Trophoblast cell (in vitro differentiated cells and primary cell): Measurements from ENCODE around the gene TMEM86B.
"Not testable (repeated sequence)": the region's sequence is repeated elsewhere in the genome, so short reads cannot be mapped to it uniquely, and the experiment has no call there.

Experiments
- DNase-seq, 2 donors: peaks; one replicate each; pipeline ENCODE4 v3.0.0-alpha.2; 2016
- H2AFZ ChIP-seq: 2 replicates; pipeline ENCODE4 v1.6.1; 2013; ENCODE audit warnings: low read length, moderate library complexity, mild to moderate bottlenecking; ENCODE audit not compliant: insufficient read depth, poor library complexity
- H2AK5ac ChIP-seq: 2 replicates; pipeline ENCODE4 v1.6.1; 2013; ENCODE audit warnings: mild to moderate bottlenecking, low read length
- H2BK120ac ChIP-seq: 2 replicates; pipeline ENCODE4 v1.6.1; 2013; ENCODE audit warnings: low read length, mild to moderate bottlenecking, moderate library complexity; ENCODE audit not compliant: insufficient read depth, poor library complexity
- H2BK12ac ChIP-seq: 2 replicates; pipeline ENCODE4 v1.6.1; 2013; ENCODE audit warnings: mild to moderate bottlenecking, low read length, moderate library complexity
- H2BK5ac ChIP-seq: 2 replicates; pipeline ENCODE4 v1.6.1; 2013; ENCODE audit warnings: low read length, low read depth, moderate library complexity, mild to moderate bottlenecking; ENCODE audit not compliant: poor library complexity
- H3K14ac ChIP-seq: 2 replicates; pipeline ENCODE4 v1.6.1; 2013; ENCODE audit warnings: mild to moderate bottlenecking, low read length
- H3K18ac ChIP-seq: 2 replicates; pipeline ENCODE4 v1.6.1; 2013; ENCODE audit warnings: mild to moderate bottlenecking, low read length
- H3K23ac ChIP-seq: 2 replicates; pipeline ENCODE4 v1.6.1; 2013; ENCODE audit warnings: low read length
- H3K27ac ChIP-seq: 2 replicates; pipeline ENCODE4 v1.5.1; 2013; ENCODE audit warnings: low read depth, mild to moderate bottlenecking, inconsistent platforms, low read length, moderate library complexity
- H3K27me3 ChIP-seq: 2 replicates; pipeline ENCODE4 v1.6.1; 2013; ENCODE audit warnings: inconsistent platforms, mild to moderate bottlenecking, low read length, moderate library complexity; ENCODE audit not compliant: insufficient read depth
- H3K36me3 ChIP-seq, 2 experiments: 1 replicate in 1 of 2; 2 replicates in 1 of 2; pipeline ENCODE4 v1.6.1; 2013; ENCODE audit warnings: low read length in 2 of 2, mild to moderate bottlenecking in 2 of 2, moderate library complexity in 1 of 2; ENCODE audit not compliant: insufficient read depth in 2 of 2, control insufficient read depth in 1 of 2
- H3K4ac ChIP-seq: 2 replicates; pipeline ENCODE4 v1.6.1; 2013; ENCODE audit warnings: low read depth, mild to moderate bottlenecking, low read length, moderate library complexity
- H3K4me1 ChIP-seq, 2 experiments: 1 replicate in 1 of 2; 2 replicates in 1 of 2; pipeline ENCODE4 v1.6.1; 2013; ENCODE audit warnings: low read length in 2 of 2, mild to moderate bottlenecking in 2 of 2, moderate library complexity in 1 of 2; ENCODE audit not compliant: insufficient read depth in 2 of 2, control insufficient read depth in 1 of 2
- H3K4me2 ChIP-seq: 2 replicates; pipeline ENCODE4 v1.6.1; 2013; ENCODE audit warnings: inconsistent platforms, mild to moderate bottlenecking, low read length, moderate library complexity
- H3K4me3 ChIP-seq: 2 replicates; pipeline ENCODE4 v1.5.1; 2013; ENCODE audit warnings: mild to moderate bottlenecking, low read depth, low read length, inconsistent platforms
- H3K79me1 ChIP-seq: one replicate; pipeline ENCODE4 v1.6.1; 2013; ENCODE audit warnings: low read length
- H3K79me2 ChIP-seq: 2 replicates; pipeline ENCODE4 v1.6.1; 2013; ENCODE audit warnings: low read length, mild to moderate bottlenecking; ENCODE audit not compliant: control insufficient read depth, insufficient read depth, poor library complexity
- H3K9ac ChIP-seq: 2 replicates; pipeline ENCODE4 v1.6.1; 2013; ENCODE audit warnings: mild to moderate bottlenecking, low read length
- H3K9me3 ChIP-seq: 2 replicates; pipeline ENCODE4 v1.6.1; 2013; ENCODE audit warnings: low read depth, mild to moderate bottlenecking, control low read depth, inconsistent platforms, low read length; ENCODE audit not compliant: insufficient read depth
- H4K12ac ChIP-seq: 2 replicates; pipeline ENCODE4 v1.6.1; 2013; ENCODE audit warnings: low read depth, mild to moderate bottlenecking, low read length, moderate library complexity
- H4K8ac ChIP-seq: 2 replicates; pipeline ENCODE4 v1.6.1; 2013; ENCODE audit warnings: low read depth, mild to moderate bottlenecking, low read length, moderate library complexity
- H4K91ac ChIP-seq: one replicate; pipeline ENCODE4 v1.6.1; 2013; ENCODE audit warnings: low read depth, mild to moderate bottlenecking, low read length, moderate library complexity
- WGBS: extraction: QIAGEN DNeasy Blood & Tissue Kit; methylation state at CpG from one replicate; pipeline ENCODE4 v1.1.7; 2013; ENCODE audit warnings: missing lambda C conversion rate; ENCODE audit not compliant: insufficient read length, insufficient coverage; ENCODE audit errors: extremely low coverage; 5-methylcytosine and 5-hydroxymethylcytosine counted together

The TMEM86B gene

DNA sequence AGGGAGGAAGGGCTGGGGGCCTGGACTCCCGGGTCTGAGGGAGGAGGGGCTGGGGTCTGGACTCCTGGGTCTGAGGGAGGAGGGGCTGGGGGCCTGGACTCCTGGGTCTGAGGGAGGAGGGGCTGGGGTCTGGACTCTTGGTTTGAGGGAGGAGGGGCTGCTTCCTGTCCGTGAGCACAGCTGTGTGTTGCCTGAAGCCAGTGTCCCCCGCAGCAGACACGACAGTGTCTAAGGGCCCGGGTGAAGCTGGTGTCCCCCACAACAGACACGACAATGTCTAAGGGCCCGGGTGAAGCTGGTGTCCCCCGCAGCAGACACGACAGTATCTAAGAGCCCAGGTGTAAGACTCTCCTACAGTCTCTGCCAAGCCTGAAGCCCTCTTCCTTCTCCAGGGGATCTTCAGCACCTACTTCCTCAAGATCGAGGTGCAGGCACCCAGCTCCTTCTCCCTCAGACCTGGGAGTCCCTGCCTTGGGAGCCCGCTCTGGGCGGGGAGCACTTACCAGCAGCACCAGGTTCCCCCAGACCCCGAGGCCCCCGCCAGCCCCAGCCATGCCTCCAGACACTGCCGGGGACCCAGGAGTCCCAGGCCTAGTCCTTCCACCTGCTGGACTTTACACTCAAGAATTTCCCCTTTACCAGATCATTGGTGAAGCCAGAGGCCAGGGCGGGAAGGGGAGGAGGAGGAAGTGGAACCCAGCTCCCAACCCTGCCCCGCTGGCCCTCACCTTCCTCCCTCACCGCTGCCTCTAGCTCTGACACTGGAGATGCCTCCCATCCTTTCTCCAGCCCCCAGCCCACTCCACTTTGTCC lies 19.5 kb downstream of the TMEM86B start, which contains the start of gene PTPRH:
Gene PTPRH (minus strand): TSS at position 622 of the 813 bp plus-strand sequence. CDS start 68 bp downstream, at position 554.
- no peak within 1 kb of the TSS for H2BK5ac ChIP-seq
- H3K4ac ChIP-seq: no peak within 1 kb of the TSS
- no peaks in the 10 kb centered on the region for H3K36me3 ChIP-seq
- H3K23ac ChIP-seq: no peak within 1 kb of the TSS
- H3K14ac ChIP-seq: no peak within 1 kb of the TSS
- H3K4me2 ChIP-seq: no peak within 1 kb of the TSS
- H3K18ac ChIP-seq: no peak within 1 kb of the TSS
- no peaks in the 10 kb centered on the region for H3K79me2 ChIP-seq
- no peak within 1 kb of the TSS for H3K4me3 ChIP-seq
- no peak for DNase-seq
- H4K8ac ChIP-seq: no peak within 1 kb of the TSS
- no peaks in the 10 kb centered on the region for H3K79me1 ChIP-seq
- WGBS: no CpG with 5 or more reads among the region's 18 CpGs
- H3K27me3 ChIP-seq: no peaks in the 10 kb centered on the region
- no peak within 1 kb of the TSS for H4K12ac ChIP-seq
- H3K27ac ChIP-seq: no peak within 1 kb of the TSS
- H3K9ac ChIP-seq: no peak within 1 kb of the TSS
- no peak within 1 kb of the TSS for H2AK5ac ChIP-seq
- peaks cover 2% of the 10 kb centered on the region for H3K9me3 ChIP-seq
- H2BK120ac ChIP-seq: no peak within 1 kb of the TSS
- H4K91ac ChIP-seq: no peak within 1 kb of the TSS
- no peak within 1 kb of the TSS for H2BK12ac ChIP-seq
- H3K4me1 ChIP-seq: peaks cover 0 to 5% of the 10 kb centered on the region in 2 experiments
- no peak within 1 kb of the TSS for H2AFZ ChIP-seq

DNA sequence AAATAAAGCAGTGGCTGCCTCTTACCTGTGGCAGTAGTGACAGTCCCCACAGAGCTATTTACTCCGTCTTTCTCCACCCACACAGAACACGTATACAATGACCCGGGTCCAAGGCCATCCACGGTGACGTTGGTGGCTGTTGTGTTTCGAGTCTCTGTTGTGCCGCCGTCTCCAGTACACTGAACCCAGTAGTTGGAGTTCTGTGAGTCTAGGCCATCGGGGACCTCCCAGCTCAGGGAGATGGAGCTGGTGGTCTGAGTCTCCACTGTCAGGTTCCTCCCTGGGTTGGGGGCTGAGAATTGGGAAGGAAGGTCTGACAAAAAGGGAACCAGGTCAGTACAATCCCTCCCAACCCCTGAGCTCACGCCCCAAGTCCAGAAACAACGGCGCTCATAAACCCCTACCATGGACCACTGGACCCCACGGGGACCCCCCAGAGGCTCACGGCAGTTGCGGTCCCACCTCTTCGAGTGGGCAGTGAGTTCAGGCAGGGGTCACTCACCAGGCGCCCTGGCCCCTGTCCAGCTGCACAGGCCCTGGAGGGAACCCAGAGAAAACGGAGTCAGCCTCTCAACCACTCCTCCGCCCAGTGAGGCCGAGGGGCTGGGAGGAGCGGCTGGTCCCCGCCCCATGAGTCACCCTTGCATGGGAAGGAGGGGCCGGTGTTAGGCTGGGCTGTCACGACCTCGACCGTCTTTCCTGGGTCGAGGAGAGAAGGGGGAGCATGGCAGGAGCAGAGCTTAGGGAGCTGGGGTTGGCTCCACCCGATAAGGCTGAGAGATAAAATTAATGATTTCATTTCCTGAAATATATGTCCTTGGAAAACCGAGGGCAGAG lies 21.7 kb downstream of the TMEM86B start:
- no peak overlapping the region for H3K4me3 ChIP-seq
- no peak overlapping the region for H2AFZ ChIP-seq
- H3K9me3 ChIP-seq: no peaks in the 10 kb centered on the region
- no peaks in the 10 kb centered on the region for H3K27me3 ChIP-seq
- H3K4me1 ChIP-seq: peaks cover 0 to 5% of the 10 kb centered on the region in 2 experiments
- H3K14ac ChIP-seq: no peak overlapping the region
- H3K4me2 ChIP-seq: peak overlapping the region; percentile 8
- H4K12ac ChIP-seq: no peak overlapping the region
- no peaks in the 10 kb centered on the region for H3K79me1 ChIP-seq
- no peak overlapping the region for H4K8ac ChIP-seq
- no peak overlapping the region for H3K9ac ChIP-seq
- H3K27ac ChIP-seq: no peak overlapping the region
- no peak overlapping the region for H3K18ac ChIP-seq
- peak; percentile 38 to 47 for DNase-seq
- H2BK120ac ChIP-seq: no peak overlapping the region
- no peak overlapping the region for H4K91ac ChIP-seq
- no peaks in the 10 kb centered on the region for H3K79me2 ChIP-seq
- no peak overlapping the region for H2AK5ac ChIP-seq
- no CpG with 5 or more reads among the region's 29 CpGs for WGBS
- H2BK5ac ChIP-seq: no peak overlapping the region
- no peaks in the 10 kb centered on the region for H3K36me3 ChIP-seq
- H3K4ac ChIP-seq: no peak overlapping the region
- no peak overlapping the region for H2BK12ac ChIP-seq
- H3K23ac ChIP-seq: no peak overlapping the region

DNA sequence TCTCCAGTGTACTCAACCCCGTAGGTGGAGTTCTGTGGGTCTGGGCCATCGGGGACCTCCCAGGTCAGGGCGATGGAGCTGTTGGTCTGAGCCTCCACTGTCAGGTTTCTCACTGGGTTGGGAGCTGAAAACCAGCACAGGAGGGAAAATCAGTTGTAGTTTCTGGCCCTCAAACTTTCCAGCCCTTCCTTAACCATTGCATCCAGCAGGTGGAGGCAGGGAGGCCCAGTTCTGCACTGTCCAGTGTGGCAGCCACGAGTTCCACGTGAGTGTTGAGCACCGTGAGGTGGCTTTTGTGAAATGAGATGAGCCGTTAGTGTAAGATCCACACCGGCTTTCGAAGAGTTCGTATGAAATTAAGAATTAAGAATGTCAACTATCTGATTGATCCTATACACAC lies 26.4 kb downstream of the TMEM86B start:
- not testable (repeated sequence) for H3K9ac ChIP-seq, H3K4ac ChIP-seq, H2BK120ac ChIP-seq, H3K4me2 ChIP-seq, H2BK5ac ChIP-seq, H3K27me3 ChIP-seq, H3K36me3 ChIP-seq, H3K23ac ChIP-seq, H3K18ac ChIP-seq, H4K91ac ChIP-seq, H3K4me1 ChIP-seq, H3K4me3 ChIP-seq, H2AFZ ChIP-seq, H2BK12ac ChIP-seq, H2AK5ac ChIP-seq, H3K9me3 ChIP-seq, H4K12ac ChIP-seq, H3K79me2 ChIP-seq, H3K27ac ChIP-seq, H3K79me1 ChIP-seq, H3K14ac ChIP-seq, H4K8ac ChIP-seq
- WGBS: no CpG with 5 or more reads among the region's 10 CpGs
- peak; percentile 10 to 30 for DNase-seq

DNA sequence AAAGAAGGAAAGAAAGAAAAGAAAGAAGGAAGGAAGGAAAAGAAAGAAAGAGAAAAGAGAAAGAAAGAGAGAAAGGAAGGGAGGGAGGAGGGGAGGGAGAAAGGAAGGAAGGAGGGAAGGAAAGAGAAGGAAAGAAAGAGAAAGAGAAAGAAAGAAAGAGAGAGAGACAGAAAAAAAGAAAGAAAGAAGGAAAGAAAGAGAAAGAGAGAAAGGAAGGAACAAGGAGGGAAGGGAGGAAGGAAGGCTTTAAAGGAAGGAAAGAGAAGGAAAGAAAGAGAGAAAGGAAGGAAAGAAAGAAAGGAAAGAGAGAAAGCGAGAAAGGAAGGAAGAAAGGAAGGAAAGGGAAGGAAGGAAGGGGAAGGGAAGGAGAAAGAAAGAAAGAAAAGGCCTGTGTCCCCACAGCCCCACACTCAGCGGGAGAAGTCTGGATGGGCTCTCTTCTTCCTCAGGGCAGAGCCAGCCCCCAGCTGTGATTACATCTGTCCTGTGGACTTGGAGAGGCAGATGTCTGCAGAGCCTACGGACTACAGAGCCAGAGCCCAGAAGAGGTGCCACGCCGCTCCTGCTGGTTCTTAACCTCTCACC lies 28.9 kb downstream of the TMEM86B start:
- Histone ChIP-seq H3K9me3 (no peaks in the 10 kb centered on the region), H2BK120ac (no peak overlapping the region), H3K27me3 (no peaks in the 10 kb centered on the region), H3K36me3 (no peaks in the 10 kb centered on the region), H4K8ac (no peak overlapping the region), H2BK12ac (no peak overlapping the region), H3K4me3 (no peak overlapping the region), H3K18ac (no peak overlapping the region), H2AFZ (no peak overlapping the region), H3K9ac (no peak overlapping the region), H4K12ac (no peak overlapping the region), H3K4me2 (no peak overlapping the region), H3K14ac (no peak overlapping the region), H2BK5ac (no peak overlapping the region), H3K23ac (no peak overlapping the region), H3K27ac (no peak overlapping the region), H3K4ac (no peak overlapping the region), H2AK5ac (no peak overlapping the region), H3K4me1 (no peaks in the 10 kb centered on the region), H4K91ac (no peak overlapping the region), H3K79me1 (no peaks in the 10 kb centered on the region), H3K79me2 (no peaks in the 10 kb centered on the region)
- DNase-seq: no peak
- whole genome bisulfite sequencing: no CpG with 5 or more reads among the region's 5 CpGs
